EL (cell line): ENCODE results near the gene PRXL2A.
A peak's percentile ranks its signal among the peaks of the same experiment; 100 is the strongest.
"Not testable (repeated sequence)": the region's sequence is repeated elsewhere in the genome, so short reads cannot be mapped to it uniquely, and the experiment has no call there.

ENCODE experiments used
- DNase-seq: peaks from one replicate; pipeline ENCODE4 v3.0.0-alpha.2; 2016

PRXL2A gene

DNA sequence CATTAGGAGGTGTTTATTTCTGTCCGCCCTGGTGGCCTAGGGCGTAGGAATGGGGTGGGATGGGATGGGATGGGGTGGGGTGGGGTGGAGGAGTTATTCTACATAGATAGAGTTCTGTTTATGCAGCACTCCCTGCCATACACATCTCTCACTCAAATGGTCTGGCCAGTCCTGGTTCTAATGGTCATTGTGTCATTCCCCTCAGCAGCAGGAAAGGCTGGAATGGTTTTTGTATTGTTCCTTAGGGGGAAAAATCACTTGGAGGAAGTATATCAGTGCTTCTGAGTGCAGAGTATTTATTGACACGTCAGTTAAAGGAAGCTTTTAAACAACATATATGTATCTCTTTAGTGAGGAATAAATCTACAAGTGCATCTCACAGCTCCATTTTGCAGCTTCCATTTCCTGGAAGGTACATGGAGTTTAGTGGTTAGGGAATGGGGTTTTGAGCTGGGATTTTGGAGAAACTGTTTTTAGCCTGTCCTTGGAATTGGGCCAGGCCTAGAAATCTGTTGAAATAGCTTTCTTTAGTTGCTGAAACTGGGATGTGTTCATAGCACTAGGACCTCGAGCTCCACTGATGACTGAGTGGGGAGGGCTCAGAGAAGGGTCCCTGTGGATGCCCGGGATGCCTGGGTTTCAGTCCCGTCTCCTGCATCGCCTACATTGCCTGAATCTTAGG, 54.1 kb downstream of the PRXL2A start:
- no peak for DNase-seq

DNA sequence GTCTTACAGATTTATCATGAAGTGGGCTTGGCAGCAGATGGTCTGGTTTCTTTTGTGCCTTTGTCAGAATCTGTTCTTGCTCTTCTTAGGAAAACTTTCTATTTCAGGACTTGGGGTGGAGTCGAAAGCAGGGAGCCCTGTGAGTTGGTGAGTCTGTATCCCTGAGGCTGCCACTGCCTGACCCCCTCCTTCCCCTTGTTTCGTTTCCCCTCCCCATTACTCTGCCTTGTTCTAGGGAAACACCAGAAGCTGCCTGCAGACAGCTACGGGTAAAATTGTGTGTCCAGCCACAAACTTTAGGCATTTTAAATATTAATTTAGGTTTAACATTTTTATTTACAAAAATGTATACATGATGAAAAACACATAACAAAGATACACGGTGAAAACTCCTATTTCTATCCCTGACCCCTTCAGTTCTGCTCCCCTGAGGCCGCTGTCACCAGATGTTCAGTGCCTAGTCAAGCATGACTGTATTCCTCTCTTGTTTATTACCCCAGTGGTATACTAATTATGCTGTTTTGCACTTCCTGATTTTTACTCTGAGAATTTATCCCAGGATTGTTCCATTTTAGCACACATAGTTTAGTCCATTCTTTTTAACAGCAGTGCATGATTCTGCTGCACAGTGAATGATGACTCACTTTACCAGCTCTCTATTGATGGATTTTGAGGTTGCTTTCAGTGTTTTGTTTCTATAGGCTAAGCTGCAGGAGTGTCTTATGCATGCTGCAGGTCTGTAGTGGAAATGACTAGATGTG, 54.8 kb downstream of the PRXL2A start:
- DNase-seq, result peak; percentile 70

DNA sequence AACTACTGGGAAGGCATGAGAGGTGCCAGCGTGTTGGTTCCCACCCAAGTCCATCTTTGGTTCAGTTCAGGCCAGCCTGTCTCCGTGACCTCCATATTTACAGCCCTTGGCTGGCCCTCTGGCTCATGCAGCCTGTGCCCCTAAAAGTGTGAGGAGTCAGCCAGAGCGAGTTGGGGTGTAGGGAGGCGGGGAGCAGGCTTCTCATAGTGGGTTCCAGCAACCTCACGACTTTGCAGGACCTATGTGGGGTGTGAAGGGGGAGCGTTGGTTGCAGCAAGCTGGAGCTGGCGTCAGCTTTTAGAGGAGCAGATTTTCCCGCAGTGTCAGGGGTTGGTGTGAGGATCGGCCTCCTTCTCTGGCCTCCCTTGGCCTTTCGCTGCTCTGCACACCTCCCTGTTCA, 55.5 kb downstream of the PRXL2A start:
- no peak for DNase-seq

DNA sequence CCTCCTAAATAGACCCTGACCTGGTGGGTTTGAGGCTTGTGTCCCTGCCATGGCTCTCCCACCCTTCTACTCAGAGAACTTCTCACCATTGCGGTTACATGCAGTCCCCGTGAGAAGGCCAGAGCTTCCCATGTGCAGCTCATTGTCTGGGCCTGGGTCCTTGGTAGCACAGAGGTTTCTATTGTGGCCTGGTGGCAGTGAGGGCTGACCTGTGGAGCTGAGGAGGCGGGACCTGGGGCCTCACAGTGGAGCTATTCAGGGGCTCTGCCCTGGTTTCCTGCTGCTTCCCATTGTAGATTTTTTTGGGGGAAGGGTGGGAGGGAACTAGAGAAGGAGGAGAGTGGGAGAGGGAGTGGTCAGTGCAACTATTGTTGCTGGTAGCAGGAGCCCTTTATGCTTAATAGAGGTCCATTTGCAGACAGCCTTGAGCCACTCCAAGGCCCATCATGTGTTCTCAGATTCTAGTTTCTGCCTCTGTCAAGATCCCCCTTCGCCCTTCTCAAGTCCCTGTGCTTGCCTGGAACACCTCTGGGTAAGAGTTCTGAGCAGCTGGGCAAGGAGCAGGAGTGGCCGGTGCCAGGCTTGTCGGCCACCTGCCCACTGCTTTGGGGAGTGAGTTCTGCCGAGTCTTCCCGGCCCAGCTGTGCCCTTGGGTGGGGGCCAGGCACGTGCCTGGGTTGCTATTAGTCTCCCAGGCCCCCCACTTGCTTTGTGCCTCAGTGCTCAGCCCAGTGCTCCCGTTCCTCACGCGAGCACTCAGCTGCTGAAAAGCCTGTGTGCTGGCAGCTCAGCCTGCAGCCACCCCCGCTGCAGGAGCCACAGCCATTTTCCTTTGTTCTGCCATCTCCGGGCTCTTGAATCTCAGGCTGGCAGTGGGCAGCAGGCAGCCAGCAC, 56.5 kb downstream of the PRXL2A start:
- no peak for DNase-seq

DNA sequence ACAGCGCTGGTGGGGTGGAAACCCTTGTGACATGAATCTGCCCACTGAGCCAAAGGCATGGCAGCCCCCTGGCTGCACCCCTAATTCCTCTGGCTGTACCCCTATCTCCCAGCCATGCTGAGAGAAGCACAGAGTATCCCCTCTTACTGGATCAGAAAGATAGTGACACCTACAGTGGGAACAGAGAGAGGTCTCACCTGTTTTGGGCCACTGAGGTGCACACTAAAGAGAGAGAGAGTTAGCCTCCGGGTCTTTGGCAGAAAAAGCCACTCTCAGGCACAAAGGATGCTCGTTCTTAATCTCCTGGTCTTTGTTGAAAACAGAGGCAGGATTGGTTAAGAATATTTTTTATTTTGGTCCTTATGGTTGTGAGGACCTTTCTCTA, 57.1 kb downstream of the PRXL2A start:
- no peak for DNase-seq

DNA sequence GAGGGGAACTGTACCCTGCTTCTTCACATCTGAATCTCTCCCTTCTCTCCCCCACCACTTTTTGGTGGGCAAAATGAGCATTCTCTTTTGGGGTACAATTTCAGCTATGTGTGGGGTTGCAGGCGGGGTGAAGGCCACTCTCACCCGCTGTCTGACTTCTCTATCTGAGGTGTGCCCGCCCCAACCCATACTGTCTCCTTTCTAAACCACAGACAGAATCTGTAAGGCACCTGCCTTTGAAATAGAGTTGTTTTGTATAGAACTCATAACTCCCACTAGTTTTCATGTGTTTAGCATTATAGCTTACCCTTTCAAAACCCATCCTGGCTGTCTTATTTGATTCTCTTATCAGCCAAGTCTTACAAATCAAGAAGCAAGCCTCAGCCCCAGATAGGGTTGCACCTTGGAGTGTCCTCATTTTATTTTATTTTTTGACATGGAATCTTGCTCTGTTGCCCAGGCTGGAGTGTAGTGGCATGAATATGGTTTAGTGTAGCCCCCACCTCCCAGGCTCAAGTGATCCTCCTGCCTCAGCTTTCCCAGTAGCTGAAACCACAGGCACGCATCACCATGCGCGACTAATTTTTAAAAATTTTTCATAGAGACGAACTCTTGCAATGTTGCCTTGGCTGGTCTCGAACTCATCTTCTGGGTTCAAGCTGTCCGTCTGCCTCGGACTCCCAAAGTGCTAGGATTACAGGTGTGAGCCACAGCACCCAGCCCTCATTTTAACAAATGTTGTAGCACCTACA, 57.7 kb downstream of the PRXL2A start:
- no peak for DNase-seq

DNA sequence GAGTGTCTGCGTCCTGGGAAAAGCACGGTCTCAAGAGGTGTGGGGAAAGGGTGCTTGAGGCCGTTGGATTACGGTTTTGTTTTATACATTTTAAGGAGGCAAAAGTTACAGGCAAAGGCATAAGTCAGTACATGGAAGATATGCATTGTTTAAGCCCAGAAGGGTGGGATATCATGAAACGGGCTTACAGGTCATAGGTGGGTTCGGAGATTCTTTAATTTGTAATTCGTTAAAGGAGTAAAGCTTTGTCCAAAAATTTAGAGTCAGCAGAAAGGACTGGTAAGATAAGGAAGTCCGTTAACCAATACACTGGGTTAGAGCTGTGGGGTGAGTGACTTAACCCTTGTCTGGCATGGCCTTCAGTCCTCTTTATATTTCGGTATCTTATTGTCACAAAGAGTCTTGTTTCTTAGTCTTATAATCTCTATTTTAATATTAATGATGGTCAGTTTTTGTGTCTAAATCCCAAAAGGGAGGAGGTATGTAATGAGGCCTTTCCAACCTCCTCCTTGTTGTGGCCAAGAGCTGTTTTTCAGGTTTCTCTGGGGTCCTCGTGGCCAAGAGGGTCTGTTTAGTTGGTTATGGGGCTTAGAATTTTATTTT, 58.5 kb downstream of the PRXL2A start:
- DNase-seq, result no peak

DNA sequence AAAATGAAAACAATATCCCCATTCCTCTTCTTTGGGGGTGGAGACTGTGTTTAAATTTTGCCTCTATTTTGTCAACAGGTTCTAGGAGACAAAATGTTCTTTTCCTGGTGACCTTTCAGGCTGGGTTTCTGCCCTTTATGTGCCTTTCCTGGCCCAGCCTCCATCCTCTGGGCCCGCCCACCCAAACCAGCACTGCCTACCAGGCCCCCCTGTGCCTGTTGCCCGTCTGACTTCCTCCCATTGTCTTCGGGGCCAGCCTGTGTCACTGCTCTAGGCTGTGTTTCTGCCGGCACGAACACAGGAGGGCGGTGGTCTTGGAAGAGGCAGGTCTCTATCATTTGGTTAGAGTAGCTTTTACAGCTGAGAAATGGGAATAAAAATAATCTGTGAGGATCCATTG, 59.7 kb downstream of the PRXL2A start:
- no peak for DNase-seq

DNA sequence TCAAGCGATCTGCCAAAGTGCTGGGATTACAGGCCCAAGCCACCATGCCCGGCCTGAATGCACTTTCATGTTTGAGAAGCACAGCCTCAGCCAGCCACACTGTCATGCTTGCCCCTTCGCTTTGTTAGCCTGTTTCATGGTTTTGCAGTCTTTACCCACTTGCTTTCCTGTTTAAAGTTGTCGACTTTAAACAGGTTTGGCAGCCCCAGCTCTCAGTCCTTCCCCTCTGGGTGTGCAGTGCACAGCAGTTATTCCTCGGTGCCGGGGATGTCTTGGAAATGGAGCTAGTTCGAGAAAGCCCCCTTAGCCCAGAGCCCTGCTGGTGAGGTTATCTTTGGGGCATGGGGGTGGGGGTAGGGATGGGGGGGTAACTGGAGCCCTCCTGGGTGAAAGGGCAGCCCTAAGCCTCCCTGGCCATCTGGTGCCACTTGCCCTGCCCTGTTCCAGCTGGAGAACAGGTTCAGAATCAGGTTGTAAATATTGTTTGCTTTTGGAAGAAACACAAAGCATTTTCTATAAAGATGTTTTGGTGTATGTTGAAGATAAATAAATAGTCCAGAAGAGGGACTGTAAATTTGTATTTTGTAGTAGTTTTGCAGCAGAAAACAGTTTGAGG, 60.6 kb downstream of the PRXL2A start:
- DNase-seq, result no peak

DNA sequence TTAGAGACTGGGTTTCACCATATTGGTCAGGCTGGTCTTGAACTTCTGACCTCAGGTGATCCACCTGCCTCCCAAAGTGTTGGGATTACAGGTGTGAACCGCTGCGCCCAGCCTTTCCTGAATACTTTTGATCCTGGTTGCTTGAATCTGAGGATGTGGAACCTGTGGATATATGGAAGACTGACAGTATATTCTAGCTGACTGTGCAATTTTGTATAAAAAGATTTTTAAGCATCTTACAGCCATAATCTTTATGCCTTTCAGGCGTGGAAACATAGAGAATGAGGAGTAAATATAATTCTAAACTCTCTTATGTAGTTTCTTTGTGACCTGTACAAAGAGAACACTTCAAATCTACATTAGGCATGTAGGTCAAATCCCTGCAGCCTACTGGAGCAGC, 61.9 kb downstream of the PRXL2A start:
- no peak for DNase-seq

DNA sequence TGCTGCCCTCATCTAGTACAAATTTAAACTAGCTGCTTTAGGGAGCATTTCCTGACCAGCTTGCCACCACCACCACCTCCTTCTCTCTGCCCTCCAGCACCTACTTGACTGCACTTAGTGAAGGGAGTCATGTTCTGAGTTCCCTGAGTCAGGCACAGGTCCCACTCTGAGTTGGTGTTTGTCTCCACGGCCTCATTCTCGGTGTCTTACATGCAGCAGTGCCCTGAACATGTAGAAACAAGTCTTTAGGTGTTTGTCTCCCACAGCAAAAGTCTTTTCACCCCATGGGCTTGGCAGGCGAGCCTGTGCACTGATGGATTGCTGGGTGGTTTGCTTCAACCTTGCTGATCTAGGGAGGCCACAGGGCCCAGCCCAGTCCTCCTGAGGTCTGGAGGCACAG, 62.6 kb downstream of the PRXL2A start:
- no peak for DNase-seq

DNA sequence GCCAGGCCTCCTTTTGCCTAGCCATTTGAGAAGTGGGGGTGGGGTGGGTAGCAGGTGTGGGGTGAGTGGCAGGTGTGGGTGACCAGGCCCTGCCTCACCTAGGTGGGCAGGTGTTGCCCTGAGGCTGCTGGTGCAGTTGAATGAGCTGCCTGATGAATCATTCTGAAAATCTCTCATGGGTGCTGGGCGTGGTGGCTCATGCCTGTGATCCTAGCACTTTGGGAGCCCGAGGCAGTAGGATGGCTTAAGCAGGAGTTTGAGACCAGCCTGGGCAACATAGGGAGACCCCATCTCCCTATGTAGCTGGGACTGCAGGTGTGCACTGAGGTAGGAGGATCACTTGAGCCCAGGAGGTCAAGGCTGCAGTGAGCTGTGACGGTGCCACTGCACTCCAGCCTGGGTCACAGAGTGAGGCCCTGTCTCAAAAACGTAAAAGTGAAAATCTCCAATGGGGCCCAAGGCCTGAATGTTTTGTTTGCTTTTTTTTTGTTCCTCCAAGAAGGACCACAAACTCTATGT, 63.4 kb downstream of the PRXL2A start:
- DNase-seq, result peak; percentile 53

DNA sequence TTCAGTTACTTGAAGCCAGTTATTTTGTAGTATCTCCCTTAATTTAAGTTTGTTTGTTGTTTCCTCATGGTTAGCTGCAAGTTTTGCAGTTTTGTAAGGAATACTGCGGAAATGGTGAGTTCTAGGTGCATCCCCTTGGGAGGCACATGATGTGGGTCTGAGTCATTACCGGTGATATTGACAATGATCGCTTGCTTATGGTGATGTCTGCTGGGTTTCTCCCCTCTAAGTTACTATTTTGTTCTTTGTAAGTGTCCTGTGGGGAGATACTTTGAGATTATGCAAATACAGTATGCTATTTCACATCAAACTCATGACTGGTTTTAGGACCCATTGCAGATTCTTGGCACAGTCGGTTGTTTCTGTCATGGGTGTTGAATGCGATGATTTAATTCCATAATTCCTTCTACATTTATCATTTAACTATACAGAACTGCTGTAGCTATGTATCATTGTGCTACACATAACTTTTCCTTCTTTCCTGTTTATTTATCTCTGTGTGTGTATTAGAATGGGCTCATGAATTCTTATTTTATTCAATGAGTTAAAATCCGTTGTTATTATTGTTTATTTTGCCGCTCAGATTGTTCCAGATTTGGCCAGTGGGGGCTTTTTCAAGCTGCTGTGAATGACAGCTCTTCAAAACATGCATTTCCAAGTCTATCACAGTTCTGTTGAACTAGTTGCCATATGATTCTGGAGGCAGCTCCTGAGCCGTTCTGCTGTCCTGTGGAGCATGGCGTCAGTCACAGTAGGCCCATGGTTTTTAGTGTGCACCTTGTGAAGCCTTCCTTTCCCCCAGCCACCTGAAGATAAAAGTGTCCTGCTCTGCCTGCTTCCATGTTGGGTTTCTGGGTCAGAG, 64.1 kb downstream of the PRXL2A start:
- peak; percentile 85 for DNase-seq

DNA sequence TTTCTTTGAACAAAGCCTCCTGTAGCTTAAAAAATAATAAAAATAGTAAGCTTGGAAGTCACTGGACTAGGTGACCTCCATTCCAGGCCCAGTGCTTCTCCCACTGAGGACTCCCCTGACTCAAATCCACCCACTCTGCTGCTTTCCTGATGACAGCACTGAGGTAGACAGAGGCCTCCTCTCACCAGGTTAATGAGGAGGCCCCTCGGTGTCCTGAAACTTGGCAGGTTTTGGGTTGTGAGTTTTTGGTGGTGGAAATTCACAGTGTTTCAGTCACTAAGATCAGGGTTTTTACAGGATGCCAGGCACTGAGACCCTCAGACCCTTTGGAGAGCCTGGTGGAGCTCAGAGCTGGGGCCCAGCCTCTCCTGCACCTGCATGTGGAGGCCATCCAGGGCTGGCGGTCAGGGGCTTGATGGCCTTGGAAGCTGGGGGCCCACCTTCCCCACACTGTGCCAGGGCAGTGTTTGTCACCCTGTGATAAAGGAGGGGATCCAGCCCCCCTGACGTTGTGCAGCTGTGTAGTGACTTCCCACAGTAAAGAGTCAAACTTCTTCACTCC, 64.8 kb downstream of the PRXL2A start:
- no peak for DNase-seq

DNA sequence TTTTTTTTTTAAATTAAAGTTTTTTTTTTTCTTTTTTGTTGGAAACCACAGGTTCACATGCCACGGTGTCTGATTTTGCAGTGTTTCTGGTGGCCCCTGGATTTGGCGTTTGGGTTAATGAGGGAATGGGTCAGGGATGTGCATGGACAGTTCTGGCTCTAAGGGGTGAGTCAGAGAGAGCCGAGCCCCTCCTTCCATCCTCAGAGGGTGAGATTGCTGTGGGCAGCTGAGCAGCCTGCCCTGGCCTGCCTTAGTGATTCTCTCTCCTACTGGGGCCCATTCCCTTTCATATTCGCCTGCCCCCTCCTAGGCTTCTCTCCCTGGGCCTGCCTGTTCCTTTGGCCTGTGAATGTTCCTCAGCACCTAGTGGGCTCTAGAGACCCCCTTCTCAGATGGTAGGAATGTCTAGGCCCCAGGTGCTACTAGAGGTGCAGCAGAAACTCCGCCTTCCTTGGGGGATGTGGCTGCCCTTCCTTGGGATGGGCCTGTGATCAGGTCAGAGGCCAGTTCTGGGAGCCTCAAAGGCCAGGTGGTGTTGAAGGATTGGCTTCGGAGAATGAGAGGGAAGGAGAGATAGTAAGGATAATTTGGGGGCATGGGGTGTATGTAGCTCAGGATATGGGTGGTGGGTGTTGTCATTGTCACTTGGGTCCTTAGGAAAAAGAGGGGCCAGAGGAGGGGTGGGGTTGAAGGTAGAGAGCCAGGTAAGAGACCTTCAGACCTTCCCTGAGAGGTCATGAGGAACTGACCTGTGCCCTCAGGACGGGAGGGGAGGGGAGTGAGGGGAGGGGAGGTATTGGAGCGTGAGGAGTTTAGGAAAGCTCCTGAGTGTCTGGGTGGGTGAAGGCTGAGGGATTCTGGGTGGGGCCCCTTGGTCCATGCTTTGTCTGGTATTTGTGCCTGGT, 65.6 kb downstream of the PRXL2A start:
- DNase-seq, result peak; percentile 52

DNA sequence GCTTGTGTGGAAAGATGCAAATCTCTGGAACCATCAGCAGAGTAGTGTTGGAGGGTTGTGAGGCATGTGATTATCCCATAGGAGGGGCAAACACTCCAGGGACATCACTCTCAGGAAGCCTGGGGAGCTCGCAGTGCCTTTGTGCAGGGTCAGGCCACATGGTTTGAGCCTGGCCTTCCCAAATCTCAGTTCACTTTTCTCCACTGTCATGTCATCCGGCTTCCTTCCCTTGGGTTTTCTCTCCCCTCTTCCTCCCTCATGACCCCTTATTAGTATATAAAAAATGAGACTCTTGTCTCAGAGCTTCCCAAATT, 66.2 kb downstream of the PRXL2A start:
- DNase-seq, result no peak

DNA sequence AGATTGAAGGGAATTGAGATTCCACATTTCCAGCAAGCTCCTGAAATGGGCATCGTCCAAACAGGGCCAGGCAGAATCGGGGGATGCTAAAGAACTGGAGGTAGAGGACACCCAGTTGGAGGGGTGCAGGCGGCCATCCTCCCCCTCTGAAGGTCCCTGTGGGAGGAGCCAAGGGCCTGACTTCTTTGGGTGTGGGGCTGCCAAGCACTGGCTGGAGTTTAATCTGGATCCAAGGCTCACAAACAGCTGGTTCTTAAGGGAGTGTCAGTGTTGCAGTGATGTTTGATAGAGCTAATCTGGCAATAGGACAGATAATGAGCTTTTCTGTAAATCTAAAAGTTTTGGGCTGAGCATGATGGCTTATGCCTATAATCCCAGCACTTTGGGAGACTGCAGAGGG, 66.6 kb downstream of the PRXL2A start:
- no peak for DNase-seq

DNA sequence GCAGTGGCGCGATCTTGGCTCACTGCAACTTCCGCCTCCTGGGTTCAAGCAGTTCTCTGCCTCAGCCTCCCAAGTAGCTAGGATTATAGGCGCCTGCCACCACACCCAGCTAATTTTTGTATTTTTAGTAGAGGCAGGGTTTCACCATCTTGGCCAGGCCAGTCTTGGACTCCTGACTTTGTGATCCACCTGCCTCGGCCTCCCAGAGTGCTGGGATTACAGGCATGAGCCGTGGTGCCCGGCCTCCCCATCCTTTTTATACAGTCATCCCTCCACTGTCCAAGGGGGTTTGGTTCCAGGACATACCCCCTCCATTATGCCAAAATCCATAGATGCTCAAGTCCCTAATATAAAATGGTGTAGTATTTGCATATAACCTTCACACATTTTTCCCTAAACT, 67.3 kb downstream of the PRXL2A start:
- not testable (repeated sequence) for DNase-seq

DNA sequence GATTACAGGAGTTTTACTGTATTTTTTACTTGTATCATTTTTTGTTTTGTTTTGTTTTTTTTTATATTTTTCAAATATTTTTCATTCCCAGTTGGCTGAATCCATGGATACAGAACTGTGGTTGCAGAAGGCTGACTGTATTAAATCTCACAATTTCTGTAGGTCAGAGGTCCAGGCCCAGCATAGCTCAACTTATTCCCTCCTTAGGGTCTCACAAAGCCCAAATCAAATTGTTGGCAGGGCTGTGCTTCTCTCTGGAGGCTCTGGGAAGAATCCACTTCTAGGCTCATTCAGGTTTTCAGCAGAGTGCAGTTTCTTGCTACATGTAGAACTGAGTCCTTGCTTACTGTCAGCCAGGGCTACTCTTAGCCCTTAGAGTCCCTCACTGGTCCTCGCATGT, 68.3 kb downstream of the PRXL2A start:
- DNase-seq, result no peak

DNA sequence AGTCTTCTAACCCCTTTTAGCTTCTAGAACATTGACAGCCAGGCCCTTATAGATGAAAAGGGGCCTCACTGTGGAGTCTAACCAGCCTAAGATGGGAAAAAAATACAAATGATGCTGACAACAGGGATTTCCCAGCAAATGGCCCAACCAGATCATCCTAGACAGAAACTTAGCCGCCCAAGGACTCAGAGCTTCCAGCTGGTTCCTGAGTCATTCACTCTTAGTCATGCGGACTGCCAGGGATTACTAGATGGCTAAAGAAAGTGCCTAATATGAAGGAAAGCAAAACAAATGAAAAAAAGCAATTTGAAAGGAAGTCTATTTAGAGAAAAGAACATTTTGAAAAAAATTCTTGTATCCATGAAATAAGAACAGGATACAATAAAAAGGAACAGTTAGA, 69.5 kb downstream of the PRXL2A start:
- DNase-seq, result peak; percentile 89
